K562 (cell line): ENCODE data around the gene SLMAP. TPM values are rescaled to one million over a fixed set of nuclear protein-coding genes. Genes with fewer than 3 reads are reported as not detected.

Experiments used
- AFF1 ChIP-seq, 2 experiments: fragments of 450-650 bp; IDR thresholded peaks; 2 replicates each; pipeline ENCODE4 v1.6.1; 2018; ENCODE audit warnings: mild to moderate bottlenecking in 2 of 2, low read depth in 1 of 2; ENCODE audit not compliant: partially characterized antibody in 2 of 2
- BRD4 ChIP-seq: fragments of 200-600 bp; sonication (generic); IDR thresholded peaks from 2 replicates; pipeline ENCODE4 v1.6.1; 2017; ENCODE audit warnings: inconsistent platforms
- CREB1 ChIP-seq, 2 experiments: sonication (generic) in 1 of 2; formaldehyde crosslinking in 1 of 2; IDR thresholded peaks; 2 replicates each; pipeline versions ENCODE4 v1.6.1 to v1.8.0; 2012 to 2022; ENCODE audit warnings: inconsistent platforms in 1 of 2, mild to moderate bottlenecking in 1 of 2, missing genetic modification reagents in 1 of 2, moderate library complexity in 1 of 2
- EHMT2 ChIP-seq: fragments of 450-650 bp; IDR thresholded peaks from 2 replicates; pipeline ENCODE4 v1.6.1; 2018; ENCODE audit warnings: antibody characterized with exemption
- EP300 ChIP-seq: IDR thresholded peaks from 2 replicates; pipeline ENCODE4 v1.6.1; 2012; ENCODE audit warnings: low read length, improper control_type of control experiment
- EP400 ChIP-seq: fragments of 450-650 bp; IDR thresholded peaks from 2 replicates; pipeline ENCODE4 v1.6.1; 2017; ENCODE audit warnings: antibody characterized with exemption, mild to moderate bottlenecking, moderate library complexity
- FOXK2 ChIP-seq, 2 experiments: fragments of 450-650 bp; IDR thresholded peaks in 1 of 2; conservative IDR thresholded peaks in 1 of 2; 2 replicates each; pipeline ENCODE4 v1.6.1; 2016; ENCODE audit warnings: low read depth in 2 of 2, mild to moderate bottlenecking in 1 of 2
- HES1 ChIP-seq: fragments of 450-650 bp; IDR thresholded peaks from 2 replicates; pipeline ENCODE4 v1.6.1; 2016; ENCODE audit warnings: low read depth, mild to moderate bottlenecking, moderate library complexity
- JUNB ChIP-seq: fragments of 450-650 bp; formaldehyde crosslinking; conservative IDR thresholded peaks from 2 replicates; pipeline ENCODE4 v1.4.0; 2020; ENCODE audit warnings: mild to moderate bottlenecking
- SFPQ ChIP-seq: fragments of 200-400 bp; formaldehyde crosslinking; IDR thresholded peaks from 2 replicates; pipeline ENCODE4 v1.6.1; 2017; ENCODE audit warnings: mild to moderate bottlenecking, low read depth, low read length, moderate library complexity
- STAT6 ChIP-seq: sonication (generic); formaldehyde crosslinking; IDR thresholded peaks from 2 replicates; pipeline ENCODE4 v1.8.1; 2023; ENCODE audit warnings: mild to moderate bottlenecking, missing genetic modification reagents
- ZBTB1 ChIP-seq: sonication (generic); formaldehyde crosslinking; IDR thresholded peaks from 2 replicates; pipeline ENCODE4 v1.8.1; 2023; ENCODE audit warnings: missing genetic modification reagents, low read depth, mild to moderate bottlenecking, borderline replicate concordance
- ZEB2 ChIP-seq: fragments of 450-650 bp; IDR thresholded peaks from 2 replicates; pipeline ENCODE4 v1.6.1; 2016
- ZNF717 ChIP-seq: fragments of 250-450 bp; sonication (Bioruptor Pico); IDR thresholded peaks from 2 replicates; pipeline ENCODE4 v1.5.0; 2021
- polyA plus RNA-seq, 8 experiments: library from polyadenylated mRNA; depleted of rRNA in 4 of 8; stranded (reverse) in 5 of 8; unstranded in 3 of 8; fragments of >200 nt; fragmentation: Nextera tagmentation in 2 of 8; fragmentation: Illumina TruSeq in 1 of 8; extraction: Ambion mirVana in 2 of 8; extraction: Trizol in 1 of 8; gene quantifications; 2 replicates each; pipeline versions ENCODE4 v1.2.1 to v1.2.3, GENCODE V29; 2011 to 2014; ENCODE audit warnings: inconsistent platforms in 1 of 8, missing spikeins in 1 of 8
- total RNA-seq, 7 experiments: library from RNA; depleted of rRNA in 6 of 7; stranded (reverse); fragments of >200 nt in 6 of 7; fragmentation: Illumina TruSeq in 2 of 7; extraction: Trizol in 2 of 7; gene quantifications; 2 replicates each; pipeline versions ENCODE4 v1.2.1 to v1.2.3, GENCODE V29; 2011 to 2021; ENCODE audit warnings: low replicate concordance in 1 of 7
- TF ChIP-seq, protein P1 (sequence below): fragments of 250-450 bp; sonication (Bioruptor Pico); IDR thresholded peaks from 2 replicates; pipeline ENCODE4 v1.4.0; 2020; ENCODE audit warnings: mild to moderate bottlenecking
- TF ChIP-seq, protein P2 (sequence below): sonication (generic); formaldehyde crosslinking; IDR thresholded peaks from 2 replicates; pipeline ENCODE4 v1.8.0; 2022; ENCODE audit warnings: mild to moderate bottlenecking, low read depth, missing genetic modification reagents

The SLMAP gene
- total and polyA plus RNA-seq, 9 of the 15 experiments (the other 6 are each of a cell fraction or from before 2014, with no cell fraction given): 12.1 to 50.7 (median 28.3) TPM

- TF ChIP-seq HES1 (no peak), ZNF717 (CRISPR knock-in tag) (no peak), ZEB2 (peak; percentile 42; the same call in 1 of the 2 replicates), EHMT2 (peak; percentile 98), EP400 (peak; percentile 26; the same call in 1 of the 2 replicates), SFPQ (no peak), AFF1 (IDR thresholded peaks at IDR 0.05; ENCODE audit: low read depth in 1 of 2, partially characterized antibody in 2 of 2) (peak in 1 of 2 experiments; percentile 77), ZBTB1 (CRISPR knock-in tag) (no peak), JUNB (CRISPR knock-in tag) (no peak), STAT6 (CRISPR knock-in tag) (no peak), CREB1 (IDR thresholded peaks at IDR 0.05) (no peak), CREB1 (CRISPR knock-in tag; IDR thresholded peaks at IDR 0.05) (no peak), EP300 (peak; percentile 49; the same call in 1 of the 2 replicates), FOXK2 (conservative IDR thresholded peaks at IDR 0.05 in 1 of 2, IDR thresholded peaks at IDR 0.05 in 1 of 2; ENCODE audit: low read depth in 2 of 2) (no peak), BRD4 (no peak)
- TF ChIP-seq, protein P1, sequence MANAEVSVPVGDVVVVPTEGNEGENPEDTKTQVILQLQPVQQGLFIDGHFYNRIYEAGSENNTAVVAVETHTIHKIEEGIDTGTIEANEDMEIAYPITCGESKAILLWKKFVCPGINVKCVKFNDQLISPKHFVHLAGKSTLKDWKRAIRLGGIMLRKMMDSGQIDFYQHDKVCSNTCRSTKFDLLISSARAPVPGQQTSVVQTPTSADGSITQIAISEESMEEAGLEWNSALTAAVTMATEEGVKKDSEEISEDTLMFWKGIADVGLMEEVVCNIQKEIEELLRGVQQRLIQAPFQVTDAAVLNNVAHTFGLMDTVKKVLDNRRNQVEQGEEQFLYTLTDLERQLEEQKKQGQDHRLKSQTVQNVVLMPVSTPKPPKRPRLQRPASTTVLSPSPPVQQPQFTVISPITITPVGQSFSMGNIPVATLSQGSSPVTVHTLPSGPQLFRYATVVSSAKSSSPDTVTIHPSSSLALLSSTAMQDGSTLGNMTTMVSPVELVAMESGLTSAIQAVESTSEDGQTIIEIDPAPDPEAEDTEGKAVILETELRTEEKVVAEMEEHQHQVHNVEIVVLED: no peak
- TF ChIP-seq, protein P2, sequence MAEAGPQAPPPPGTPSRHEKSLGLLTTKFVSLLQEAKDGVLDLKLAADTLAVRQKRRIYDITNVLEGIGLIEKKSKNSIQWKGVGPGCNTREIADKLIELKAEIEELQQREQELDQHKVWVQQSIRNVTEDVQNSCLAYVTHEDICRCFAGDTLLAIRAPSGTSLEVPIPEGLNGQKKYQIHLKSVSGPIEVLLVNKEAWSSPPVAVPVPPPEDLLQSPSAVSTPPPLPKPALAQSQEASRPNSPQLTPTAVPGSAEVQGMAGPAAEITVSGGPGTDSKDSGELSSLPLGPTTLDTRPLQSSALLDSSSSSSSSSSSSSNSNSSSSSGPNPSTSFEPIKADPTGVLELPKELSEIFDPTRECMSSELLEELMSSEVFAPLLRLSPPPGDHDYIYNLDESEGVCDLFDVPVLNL: no peak
These were observed 49.6 kb downstream of the SLMAP start (continued) for GRCh38 chr3:57805674-57806073.
